Measurements from ENCODE around the gene ITPKB. TPM values are rescaled to one million over a fixed set of nuclear protein-coding genes. Genes with fewer than 3 reads are reported as not detected.
A peak's percentile ranks its signal among the peaks of the same experiment; 100 is the strongest.

ITPKB gene
- polyA plus RNA-seq, 4 donors = 1.8 to 9.6 (median 5.4) TPM

- Histone ChIP-seq H3K9me3 (ENCODE audit: control insufficient read depth in 2 of 2, insufficient read depth in 1 of 2, low read depth in 1 of 2, low read length in 1 of 2) (no peaks in the 10 kb centered on the region), H3K27me3 (ENCODE audit: control insufficient read depth in 3 of 3, insufficient read depth in 3 of 3, low read length in 3 of 3) (peaks cover 0 to 6% (median 0%) of the 10 kb centered on the region in 3 donors), H3K36me3 (ENCODE audit: control insufficient read depth in 3 of 3, insufficient read depth in 2 of 3, low read depth in 1 of 3, low read length in 3 of 3) (no peaks in the 10 kb centered on the region), H3K27ac (ENCODE audit: low read depth in 1 of 3, low read length in 2 of 3) (no peak overlapping the region), H3K4me1 (ENCODE audit: control insufficient read depth in 3 of 3, insufficient read depth in 2 of 3, low read depth in 1 of 3, low read length in 2 of 3) (peaks cover 0 to 4% (median 4%) of the 10 kb centered on the region in 3 donors), H3K4me3 (ENCODE audit: low read depth in 1 of 3, low read length in 3 of 3) (no peak overlapping the region)
- FAIRE-seq = no peak
- DNase-seq = no peak
- 82 to 88% (median 86%) methylated on average over 11 of the region's 11 CpGs for WGBS, 3 donors
Observed at GRCh38 chr1:226606311-226607267, 132.5 kb downstream of the ITPKB start.

GRCh38 chr1:226605318-226605950 lies 133.6 kb downstream of the ITPKB start:
- 86 to 91% (median 87%) methylated on average over 9 of the region's 9 CpGs for WGBS, 3 donors
- no peak for DNase-seq

DNA sequence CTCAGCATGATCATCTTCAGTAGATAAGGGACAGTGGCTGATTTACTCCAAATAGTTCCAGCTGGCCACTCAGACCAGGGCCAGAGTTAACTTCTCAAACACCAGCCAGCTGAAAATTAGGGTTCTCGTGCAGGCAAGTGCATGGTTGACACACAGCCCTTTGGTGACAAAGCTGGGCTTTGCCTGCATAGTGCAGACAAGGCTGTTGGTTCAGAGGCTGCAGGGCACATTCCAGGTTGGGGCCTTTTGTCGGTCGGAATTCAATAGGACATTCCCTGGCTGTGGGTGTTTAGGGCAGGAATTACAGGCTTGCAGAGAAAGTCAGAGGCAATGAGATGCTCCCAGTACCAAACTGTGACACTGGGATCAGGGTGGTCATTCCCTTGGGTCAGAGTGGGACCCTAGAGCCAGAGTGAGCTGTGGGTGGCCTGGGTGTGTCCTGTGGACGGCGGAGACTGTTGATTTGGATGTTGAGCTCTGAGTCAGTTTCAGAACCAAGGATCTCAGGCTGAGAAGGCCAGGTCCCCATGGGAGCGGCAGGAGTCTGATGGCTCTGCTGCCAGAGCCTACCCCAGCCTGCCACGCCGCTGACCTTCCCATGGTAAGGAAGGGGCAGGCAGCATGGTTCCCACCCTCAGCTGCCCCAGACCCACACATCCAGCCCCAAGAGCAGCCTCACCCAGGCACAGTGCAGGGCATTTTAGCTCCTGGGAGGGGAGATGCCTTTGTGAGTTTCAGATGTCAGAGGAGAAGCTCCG lies 134.3 kb downstream of the ITPKB start:
- no peak for DNase-seq
- no peak for FAIRE-seq
- no peak overlapping the region for H3K4me3 ChIP-seq (ENCODE audit: low read depth in 1 of 3, low read length in 3 of 3)
- H3K4me1 ChIP-seq (ENCODE audit: control insufficient read depth in 3 of 3, insufficient read depth in 2 of 3, low read depth in 1 of 3, low read length in 2 of 3) = peaks cover 0 to 4% (median 4%) of the 10 kb centered on the region in 3 donors
- H3K27ac ChIP-seq (ENCODE audit: low read depth in 1 of 3, low read length in 2 of 3) = no peak overlapping the region
- H3K36me3 ChIP-seq (ENCODE audit: control insufficient read depth in 3 of 3, insufficient read depth in 2 of 3, low read depth in 1 of 3, low read length in 3 of 3) = no peaks in the 10 kb centered on the region
- 81 to 85% (median 84%) methylated on average over 9 of the region's 9 CpGs for WGBS, 3 donors
- H3K27me3 ChIP-seq (ENCODE audit: control insufficient read depth in 3 of 3, insufficient read depth in 3 of 3, low read length in 3 of 3) = peaks cover 0 to 4% (median 0%) of the 10 kb centered on the region in 3 donors
- H3K9me3 ChIP-seq (ENCODE audit: control insufficient read depth in 2 of 2, insufficient read depth in 1 of 2, low read depth in 1 of 2, low read length in 1 of 2) = no peaks in the 10 kb centered on the region

More at GRCh38 chr1:226605318-226605950, 133.6 kb downstream of the ITPKB start:
- Histone ChIP-seq H3K4me1 (ENCODE audit: control insufficient read depth in 3 of 3, insufficient read depth in 2 of 3, low read depth in 1 of 3, low read length in 2 of 3) (peaks cover 0 to 4% (median 4%) of the 10 kb centered on the region in 3 donors), H3K36me3 (ENCODE audit: control insufficient read depth in 3 of 3, insufficient read depth in 2 of 3, low read depth in 1 of 3, low read length in 3 of 3) (no peaks in the 10 kb centered on the region), H3K27me3 (ENCODE audit: control insufficient read depth in 3 of 3, insufficient read depth in 3 of 3, low read length in 3 of 3) (peaks cover 0 to 6% (median 0%) of the 10 kb centered on the region in 3 donors), H3K27ac (ENCODE audit: low read depth in 1 of 3, low read length in 2 of 3) (no peak overlapping the region), H3K9me3 (ENCODE audit: control insufficient read depth in 2 of 2, insufficient read depth in 1 of 2, low read depth in 1 of 2, low read length in 1 of 2) (no peaks in the 10 kb centered on the region), H3K4me3 (ENCODE audit: low read depth in 1 of 3, low read length in 3 of 3) (no peak overlapping the region)
- no peak for FAIRE-seq

DNA sequence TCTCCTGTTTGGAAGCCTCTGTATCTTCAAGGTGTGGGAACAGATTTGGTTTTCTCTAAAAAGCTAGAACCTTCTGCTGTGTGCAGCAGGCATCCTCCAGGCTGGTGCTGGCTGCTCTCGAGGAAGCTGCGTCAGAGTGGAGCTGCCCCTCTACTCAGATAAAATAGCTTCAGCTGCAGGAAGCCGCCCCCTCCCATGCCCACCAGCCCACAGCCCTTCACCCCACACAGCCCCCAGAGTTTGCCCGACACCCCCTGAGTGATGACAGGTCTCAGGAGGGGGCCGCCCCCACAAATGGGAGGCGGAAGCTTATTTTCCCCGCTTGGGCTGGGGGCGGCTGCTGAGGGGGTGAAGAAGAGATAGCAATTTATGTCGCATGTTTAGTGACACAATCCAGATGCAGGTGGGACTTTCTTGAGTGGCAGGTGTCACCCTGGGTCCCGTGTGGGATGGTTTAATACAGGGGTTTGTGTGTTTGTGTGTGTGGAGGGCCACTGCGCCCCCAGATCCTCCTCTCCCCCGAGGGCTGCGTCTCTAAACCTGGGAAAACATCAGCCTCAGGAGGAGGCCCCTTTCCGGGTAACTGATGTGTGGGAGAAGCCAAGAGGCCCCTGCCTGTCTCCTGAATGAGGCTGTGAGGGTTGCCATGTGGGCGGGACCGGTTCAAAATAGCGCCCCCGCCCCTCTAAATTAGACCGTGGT lies 135.1 kb downstream of the ITPKB start:
- Histone ChIP-seq H3K9me3 (ENCODE audit: control insufficient read depth in 2 of 2, insufficient read depth in 1 of 2, low read depth in 1 of 2, low read length in 1 of 2) (no peaks in the 10 kb centered on the region), H3K4me3 (ENCODE audit: low read depth in 1 of 3, low read length in 3 of 3) (no peak overlapping the region), H3K4me1 (ENCODE audit: control insufficient read depth in 3 of 3, insufficient read depth in 2 of 3, low read depth in 1 of 3, low read length in 2 of 3) (peaks cover 0 to 4% (median 4%) of the 10 kb centered on the region in 3 donors), H3K36me3 (ENCODE audit: control insufficient read depth in 3 of 3, insufficient read depth in 2 of 3, low read depth in 1 of 3, low read length in 3 of 3) (no peaks in the 10 kb centered on the region), H3K27me3 (ENCODE audit: control insufficient read depth in 3 of 3, insufficient read depth in 3 of 3, low read length in 3 of 3) (no peaks in the 10 kb centered on the region), H3K27ac (ENCODE audit: low read depth in 1 of 3, low read length in 2 of 3) (peak overlapping the region in 1 of 3 donors; percentile 74)
- 76 to 80% (median 76%) methylated on average over 19 of the region's 19 CpGs for WGBS, 3 donors
- FAIRE-seq (no peak), DNase-seq (no peak)

DNA sequence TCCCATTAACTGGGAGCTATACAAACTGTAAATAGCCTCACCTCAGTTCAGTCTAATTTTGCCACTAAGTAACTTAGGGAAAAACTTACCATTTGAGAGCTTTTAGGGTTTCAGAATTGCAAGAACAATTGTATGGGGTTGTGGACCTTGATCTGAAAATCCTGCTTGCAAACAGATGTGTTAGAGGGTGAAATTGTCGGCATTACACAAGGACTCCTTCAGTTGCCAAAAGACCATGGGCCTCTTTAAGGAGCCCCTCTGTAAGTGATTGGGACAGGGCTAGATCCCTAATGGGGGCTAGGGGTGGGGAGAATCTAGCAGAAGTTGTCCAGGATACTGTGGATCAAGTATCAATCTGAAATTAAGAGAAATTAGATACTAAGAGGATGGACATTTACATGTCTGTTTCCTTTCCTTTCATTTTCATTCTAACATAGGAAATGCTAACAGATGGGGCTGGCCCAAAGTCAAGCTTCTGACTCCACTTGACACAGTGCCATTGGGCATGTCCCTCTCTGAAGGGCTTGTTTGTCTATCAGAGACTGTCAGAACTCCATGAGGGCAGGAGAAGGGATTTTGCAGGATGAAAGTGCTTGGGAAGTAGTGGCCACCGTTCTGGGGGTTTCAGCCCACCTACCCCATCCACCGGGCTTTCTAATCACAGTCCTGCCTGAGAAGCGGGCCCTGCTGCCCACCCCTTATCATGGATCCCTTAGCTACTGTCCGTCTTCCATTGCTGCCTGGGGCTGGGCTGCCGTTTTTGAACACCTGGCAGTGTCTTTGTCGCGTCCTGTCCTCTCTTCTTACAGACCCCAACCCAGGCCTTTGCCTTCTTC lies 135.8 kb downstream of the ITPKB start:
- Histone ChIP-seq H3K4me1 (ENCODE audit: control insufficient read depth in 3 of 3, insufficient read depth in 2 of 3, low read depth in 1 of 3, low read length in 2 of 3) (peaks cover 0 to 4% (median 4%) of the 10 kb centered on the region in 3 donors), H3K9me3 (ENCODE audit: control insufficient read depth in 2 of 2, insufficient read depth in 1 of 2, low read depth in 1 of 2, low read length in 1 of 2) (no peaks in the 10 kb centered on the region), H3K27me3 (ENCODE audit: control insufficient read depth in 3 of 3, insufficient read depth in 3 of 3, low read length in 3 of 3) (no peaks in the 10 kb centered on the region), H3K36me3 (ENCODE audit: control insufficient read depth in 3 of 3, insufficient read depth in 2 of 3, low read depth in 1 of 3, low read length in 3 of 3) (no peaks in the 10 kb centered on the region), H3K4me3 (ENCODE audit: low read depth in 1 of 3, low read length in 3 of 3) (no peak overlapping the region), H3K27ac (ENCODE audit: low read depth in 1 of 3, low read length in 2 of 3) (peak overlapping the region in 1 of 3 donors; percentile 74)
- 66 to 80% (median 77%) methylated on average over 8 of the region's 8 CpGs for WGBS, 3 donors
- FAIRE-seq (no peak), DNase-seq (peak in 1 of 2 donors; percentile 10)

DNA sequence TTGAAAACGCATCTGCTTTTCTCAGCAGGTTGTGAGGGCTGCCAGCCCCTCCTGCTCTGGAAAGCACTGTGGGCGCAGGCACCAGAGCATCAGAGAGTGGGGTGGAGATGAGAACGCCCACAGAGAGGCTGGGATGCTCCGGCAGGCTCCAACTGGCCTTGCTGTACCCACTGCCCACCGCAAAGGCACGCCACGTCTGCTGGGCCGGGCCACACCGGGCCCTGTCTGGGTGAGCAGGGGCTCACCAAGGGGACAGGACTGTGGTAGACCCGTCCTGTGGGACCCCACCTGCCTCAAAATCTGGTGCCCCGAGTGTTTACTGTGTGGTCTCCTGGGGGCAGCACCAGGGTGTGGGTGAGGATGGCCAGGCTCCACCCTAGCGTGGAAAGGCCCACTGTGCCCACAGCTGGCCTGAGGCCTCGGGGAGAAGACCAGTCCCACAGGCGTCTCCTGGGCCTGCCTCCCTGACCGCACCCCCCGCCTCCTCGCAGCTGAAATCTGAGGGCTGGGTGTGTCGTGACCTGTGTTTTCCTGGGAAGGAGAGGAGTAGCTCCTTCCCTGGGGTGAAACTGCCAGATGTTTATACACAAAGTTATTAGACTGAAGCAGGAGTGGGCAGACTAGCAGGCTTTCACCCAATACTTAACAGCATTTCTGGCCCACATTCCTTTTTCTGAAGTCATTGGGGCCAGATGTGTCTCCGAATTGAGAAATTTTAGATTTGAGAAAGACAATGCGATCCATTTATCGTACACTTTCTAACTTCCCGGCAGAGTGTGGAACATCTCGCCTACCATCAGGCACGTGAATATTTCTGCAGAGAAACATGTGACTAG lies 136.7 kb downstream of the ITPKB start:
- no peaks in the 10 kb centered on the region for H3K27me3 ChIP-seq (ENCODE audit: control insufficient read depth in 3 of 3, insufficient read depth in 3 of 3, low read length in 3 of 3)
- no peak overlapping the region for H3K4me3 ChIP-seq (ENCODE audit: low read depth in 1 of 3, low read length in 3 of 3)
- H3K27ac ChIP-seq (ENCODE audit: low read depth in 1 of 3, low read length in 2 of 3) = peak overlapping the region in 1 of 3 donors; percentile 74
- no peaks in the 10 kb centered on the region for H3K36me3 ChIP-seq (ENCODE audit: control insufficient read depth in 3 of 3, insufficient read depth in 2 of 3, low read depth in 1 of 3, low read length in 3 of 3)
- 70 to 79% (median 77%) methylated on average over 24 of the region's 24 CpGs for WGBS, 3 donors
- no peak for DNase-seq
- H3K4me1 ChIP-seq (ENCODE audit: control insufficient read depth in 3 of 3, insufficient read depth in 2 of 3, low read depth in 1 of 3, low read length in 2 of 3) = peaks cover 0 to 4% (median 4%) of the 10 kb centered on the region in 3 donors
- no peak for FAIRE-seq
- no peaks in the 10 kb centered on the region for H3K9me3 ChIP-seq (ENCODE audit: control insufficient read depth in 2 of 2, insufficient read depth in 1 of 2, low read depth in 1 of 2, low read length in 1 of 2)

- Histone ChIP-seq H3K27ac (ENCODE audit: low read depth in 1 of 3, low read length in 2 of 3) (no peak overlapping the region), H3K4me1 (ENCODE audit: control insufficient read depth in 3 of 3, insufficient read depth in 2 of 3, low read depth in 1 of 3, low read length in 2 of 3) (peaks cover 0 to 4% (median 4%) of the 10 kb centered on the region in 3 donors), H3K4me3 (ENCODE audit: low read depth in 1 of 3, low read length in 3 of 3) (no peak overlapping the region), H3K36me3 (ENCODE audit: control insufficient read depth in 3 of 3, insufficient read depth in 2 of 3, low read depth in 1 of 3, low read length in 3 of 3) (peaks cover 0 to 2% (median 0%) of the 10 kb centered on the region in 3 donors), H3K27me3 (ENCODE audit: control insufficient read depth in 3 of 3, insufficient read depth in 3 of 3, low read length in 3 of 3) (no peaks in the 10 kb centered on the region), H3K9me3 (ENCODE audit: control insufficient read depth in 2 of 2, insufficient read depth in 1 of 2, low read depth in 1 of 2, low read length in 1 of 2) (no peaks in the 10 kb centered on the region)
- 94 to 99% (median 97%) methylated on average over 9 of the region's 9 CpGs for WGBS, 3 donors
- DNase-seq (no peak), FAIRE-seq (no peak)
Observed at GRCh38 chr1:226601456-226601855, 137.6 kb downstream of the ITPKB start.

All from small intestine (tissue), 7 donors.